HepG2 (cell line): Measurements from ENCODE around the gene UGT2B11. TPM values are rescaled to one million over a fixed set of nuclear protein-coding genes. Genes with fewer than 3 reads are reported as not detected.
"Not testable (repeated sequence)": the region's sequence is repeated elsewhere in the genome, so short reads cannot be mapped to it uniquely, and the experiment has no call there.

Experiments
- ATAC-seq: fragments of 200-7000 bp; cut with Tn5 transposase; 3 replicates; pipeline ENCODE4 v1.9.1; 2020; ENCODE audit warnings: mild to moderate bottlenecking, moderate library complexity
- BruUV-seq: library from RNA; stranded (reverse); fragments of 400-500 nt; replicated peaks from 2 replicates; lab custom pipeline; 2021; lab: Mats Ljungman, UMichigan
- CTCF ChIA-PET: fragments of 300-600 bp; formaldehyde crosslinking; extraction: SDS; loops from one replicate; lab custom pipeline; 2021; ENCODE audit warnings: low total read pairs, inconsistent platforms, low intra/inter-chr PET ratio; lab: Yijun Ruan, JAX
- POLR2A ChIA-PET: fragments of 350-600 bp; sonication (Branson Sonifier 250); formaldehyde crosslinking; loops from one replicate; lab custom pipeline; 2020; ENCODE audit warnings: antibody characterized with exemption, inconsistent platforms; lab: Yijun Ruan, JAX
- DNase-seq: peaks from one replicate; pipeline ENCODE4 v3.0.0-alpha.2; 2015; ENCODE audit warnings: low spot score
- FAIRE-seq: peaks from 3 replicates; lab custom pipeline; 2011; peaks lifted over from hg19 to GRCh38; lab: Jason Lieb, UNC
- H2AFZ ChIP-seq: one replicate; pipeline ENCODE4 v1.6.1; 2011; ENCODE audit warnings: low read length, inconsistent platforms
- H3K27ac ChIP-seq: fragments of 300-600 bp; 3 replicates; pipeline ENCODE4 v1.8.0; 2011; ENCODE audit warnings: mixed run types, mild to moderate bottlenecking, mixed read lengths, low read length, inconsistent platforms; ENCODE audit not compliant: insufficient read depth; ENCODE audit errors: extremely low read length
- H3K27me3 ChIP-seq, 2 experiments: fragments of 200-600 bp in 1 of 2; 2 replicates in 1 of 2; 3 replicates in 1 of 2; pipeline versions ENCODE4 v1.6.0 to v1.8.0; 2011; ENCODE audit warnings: low read length in 2 of 2, mild to moderate bottlenecking in 2 of 2, moderate library complexity in 2 of 2, inconsistent platforms in 1 of 2; ENCODE audit not compliant: insufficient read depth in 2 of 2, control insufficient read depth in 1 of 2
- H3K36me3 ChIP-seq, 2 experiments: fragments of 200-600 bp in 1 of 2; replicated peaks in 1 of 2; 2 replicates in 1 of 2; 3 replicates in 1 of 2; pipeline versions ENCODE4 v1.5.1 to v1.8.0; 2011; ENCODE audit warnings: low read length in 2 of 2, inconsistent platforms in 1 of 2; ENCODE audit not compliant: insufficient read depth in 2 of 2, control insufficient read depth in 1 of 2
- H3K4me1 ChIP-seq: 2 replicates; pipeline ENCODE4 v1.5.1; 2012; ENCODE audit warnings: low read length, inconsistent platforms; ENCODE audit not compliant: insufficient read depth
- H3K4me2 ChIP-seq: 2 replicates; pipeline ENCODE4 v1.6.0; 2011; ENCODE audit warnings: low read depth, low read length, inconsistent platforms
- H3K4me3 ChIP-seq, 3 experiments: fragments of 200-600 bp in 1 of 3; sonication (generic), shearing (Covaris generic) in 1 of 3; replicated peaks in 1 of 3; 2 replicates each; pipeline ENCODE4 v1.5.1; 2011 to 2016; ENCODE audit warnings: low read length in 3 of 3, inconsistent platforms in 2 of 3, low read depth in 2 of 3, mild to moderate bottlenecking in 2 of 3, control low read depth in 1 of 3, mixed read lengths in 1 of 3; ENCODE audit not compliant: insufficient read depth in 1 of 3
- H3K79me2 ChIP-seq: one replicate; pipeline ENCODE4 v1.6.1; 2011; ENCODE audit warnings: low read length, inconsistent platforms; ENCODE audit not compliant: insufficient read depth
- H3K9ac ChIP-seq: 2 replicates; pipeline ENCODE4 v1.6.0; 2011; ENCODE audit warnings: mild to moderate bottlenecking, low read depth, low read length, inconsistent platforms; ENCODE audit not compliant: insufficient read depth
- H3K9me3 ChIP-seq: 2 replicates; pipeline ENCODE4 v1.5.1; 2012; ENCODE audit warnings: mild to moderate bottlenecking, low read length
- H4K20me1 ChIP-seq: 2 replicates; pipeline ENCODE4 v1.6.0; 2011; ENCODE audit warnings: inconsistent platforms, mild to moderate bottlenecking, low read length, moderate library complexity; ENCODE audit not compliant: insufficient read depth
- ARID3A ChIP-seq: IDR thresholded peaks from 2 replicates; pipeline ENCODE4 v1.6.1; 2012; ENCODE audit warnings: low read depth, low read length, improper control_type of control experiment
- ARID5B ChIP-seq: IDR thresholded peaks from 2 replicates; pipeline ENCODE4 v1.4.0; 2020; ENCODE audit warnings: mild to moderate bottlenecking, missing genetic modification reagents
- CTCF ChIP-seq: sonication (generic); formaldehyde crosslinking; IDR thresholded peaks from 2 replicates; pipeline ENCODE4 v1.5.0; 2020; ENCODE audit warnings: mild to moderate bottlenecking, missing genetic modification reagents, moderate library complexity
- GATAD2A ChIP-seq: IDR thresholded peaks from 2 replicates; pipeline ENCODE4 v1.6.1; 2016
- KAT8 ChIP-seq: IDR thresholded peaks from 2 replicates; pipeline ENCODE4 v1.6.1; 2016; ENCODE audit warnings: missing genetic modification reagents, missing compliant biosample characterization
- POGZ ChIP-seq: sonication (generic); formaldehyde crosslinking; IDR thresholded peaks from 2 replicates; pipeline ENCODE4 v1.4.0; 2020; ENCODE audit warnings: mild to moderate bottlenecking, missing genetic modification reagents
- RAD21 ChIP-seq: fragments of 450-650 bp; formaldehyde crosslinking; IDR thresholded peaks from 2 replicates; pipeline ENCODE4 v1.5.0; 2020; ENCODE audit warnings: mild to moderate bottlenecking
- SMC3 ChIP-seq: IDR thresholded peaks from 2 replicates; pipeline ENCODE4 v1.6.1; 2011; ENCODE audit warnings: low read length, improper control_type of control experiment
- STAG1 ChIP-seq: sonication (generic); formaldehyde crosslinking; IDR thresholded peaks from 2 replicates; pipeline ENCODE4 v1.4.0; 2020; ENCODE audit warnings: missing genetic modification reagents
- ZMYM4 ChIP-seq: sonication (generic); formaldehyde crosslinking; IDR thresholded peaks from 2 replicates; pipeline ENCODE4 v1.8.1; 2023; ENCODE audit warnings: mild to moderate bottlenecking, missing genetic modification reagents
- ZNF362 ChIP-seq: sonication (generic); formaldehyde crosslinking; IDR thresholded peaks from 2 replicates; pipeline ENCODE4 v1.4.0; 2020; ENCODE audit warnings: missing genetic modification reagents, mild to moderate bottlenecking, borderline replicate concordance
- WGBS: methylation state at CpG from one replicate; pipeline ENCODE4 v1.1.6; 2017; ENCODE audit warnings: low lambda C conversion rate; 5-methylcytosine and 5-hydroxymethylcytosine counted together
- in situ Hi-C: cut with HindIII; loops from 2 replicates; pipeline ENCODE4 v1.10.0; 2017; ENCODE audit warnings: low pct_unique_long_range_greater_than_20kb; ENCODE audit not compliant: extremely low pct_ligation_motif_present
- intact Hi-C: fragments of 100-400 bp; cut with micrococcal nuclease; formaldehyde crosslinking; loops from one replicate; pipeline ENCODE4 v1.10.0; 2022; ENCODE audit not compliant: unreplicated experiment
- polyA plus RNA-seq, 8 experiments: library from polyadenylated mRNA; depleted of rRNA in 3 of 8; stranded (reverse) in 7 of 8; unstranded in 1 of 8; fragments of >200 nt; fragmentation: Illumina TruSeq in 4 of 8; extraction: Trizol in 4 of 8; gene quantifications; 2 replicates each; pipeline versions ENCODE4 v1.2.1 to v1.2.3, GENCODE V29; 2011 to 2016; ENCODE audit warnings: low read depth in 4 of 8, missing spikeins in 1 of 8, mixed read lengths in 1 of 8; ENCODE audit not compliant: insufficient read depth in 1 of 8
- total RNA-seq, 5 experiments: library from RNA; depleted of rRNA; stranded (reverse); fragments of >200 nt; fragmentation: Illumina TruSeq; extraction: Trizol; gene quantifications; 2 replicates each; pipeline ENCODE4 v1.2.3, GENCODE V29; 2016; ENCODE audit warnings: low read depth in 1 of 5

The UGT2B11 gene
- total and polyA plus RNA-seq, 2 of the 13 experiments (the other 11 are each of a cell fraction or from before 2014, with no cell fraction given) = 1.4 to 2.1 TPM

GRCh38 chr4:69170233-69171134 is 44.1 kb downstream of the UGT2B11 start:
- BruUV-seq, H3K27me3 ChIP-seq, H3K4me2 ChIP-seq, H3K9me3 ChIP-seq, H3K9ac ChIP-seq, H3K36me3 ChIP-seq, H3K27ac ChIP-seq, H3K79me2 ChIP-seq, H4K20me1 ChIP-seq, in situ Hi-C loops, H3K4me3 ChIP-seq, H2AFZ ChIP-seq: not testable (repeated sequence)
- H3K4me1 ChIP-seq = peaks cover 30% of the 10 kb centered on the region
- ATAC-seq = peak; percentile 72
- FAIRE-seq = peak; percentile 75
- ChIA-PET POLR2A (interaction anchor here (0.7 to 0.9 kb wide), 2 partner anchors 117 to 216 kb away, joined by 3 read pairs; no protein-coding TSS in a partner anchor), CTCF (interaction anchor here (1.1 kb wide), 1 partner anchor 672 kb away, joined by 4 read pairs; no protein-coding TSS in a partner anchor)
- WGBS = 45% methylated on average over 2 of the region's 2 CpGs
- intact Hi-C loops = loop anchor here (1.0 to 5.0 kb wide), 2 partner anchors 438 to 672 kb away; no protein-coding TSS in a partner anchor
- DNase-seq = peak; percentile 50
- TF ChIP-seq POGZ (CRISPR knock-in tag) (peak; percentile 21; the same call in 1 of the 2 replicates), ARID5B (CRISPR knock-in tag) (0 out of 2 replicates have a peak, but pooled peaks have one; percentile 13), GATAD2A (peak; percentile 57), STAG1 (CRISPR knock-in tag) (peak; percentile 86), RAD21 (CRISPR knock-in tag) (peak; percentile 61; the same call in 1 of the 2 replicates), ZNF362 (CRISPR knock-in tag) (peak; percentile 93), KAT8 (0 out of 2 replicates have a peak, but pooled peaks have one; percentile 21), ARID3A (peak; percentile 41; the same call in 1 of the 2 replicates), CTCF (CRISPR knock-in tag) (peak; percentile 73), SMC3 (peak; percentile 77), ZMYM4 (peak; percentile 45; the same call in 1 of the 2 replicates)
